NCI-H1417 treated with DMSO at 0.1 percent for 48 hours (cell line): ENCODE measurements around the gene CUX1.

ENCODE experiments used
- DNase-seq: peaks from one replicate; lab custom pipeline; 2025; lab: John Stamatoyannopoulos, UW

Gene CUX1

GRCh38 chr7:101893341-101894082 lies 76.1 kb downstream of the CUX1 start:
- DNase-seq: no peak

GRCh38 chr7:101896316-101896715 lies 78.9 kb downstream of the CUX1 start:
- DNase-seq: no peak

DNA sequence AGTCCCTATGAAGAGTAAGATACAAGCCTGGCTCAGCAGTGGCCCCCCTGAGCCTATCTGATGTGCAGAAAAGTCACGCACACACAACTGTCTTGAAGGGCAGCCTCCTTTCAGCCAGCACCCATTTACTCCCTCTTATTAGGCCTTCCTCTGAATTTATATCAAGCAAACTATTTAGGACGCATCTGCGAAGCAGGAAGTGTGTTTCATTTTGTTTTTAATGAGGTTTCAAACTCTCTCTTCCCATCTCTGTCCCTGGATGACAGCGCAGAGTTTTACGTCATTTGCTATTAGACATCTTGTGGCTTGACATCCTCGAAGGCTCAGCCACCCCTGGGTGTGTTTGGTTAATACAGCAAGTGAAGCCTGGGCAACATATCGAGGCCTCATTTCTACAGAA lies 79.5 kb downstream of the CUX1 start:
- DNase-seq: no peak

GRCh38 chr7:101898106-101898505 lies 80.7 kb downstream of the CUX1 start:
- no peak for DNase-seq

DNA sequence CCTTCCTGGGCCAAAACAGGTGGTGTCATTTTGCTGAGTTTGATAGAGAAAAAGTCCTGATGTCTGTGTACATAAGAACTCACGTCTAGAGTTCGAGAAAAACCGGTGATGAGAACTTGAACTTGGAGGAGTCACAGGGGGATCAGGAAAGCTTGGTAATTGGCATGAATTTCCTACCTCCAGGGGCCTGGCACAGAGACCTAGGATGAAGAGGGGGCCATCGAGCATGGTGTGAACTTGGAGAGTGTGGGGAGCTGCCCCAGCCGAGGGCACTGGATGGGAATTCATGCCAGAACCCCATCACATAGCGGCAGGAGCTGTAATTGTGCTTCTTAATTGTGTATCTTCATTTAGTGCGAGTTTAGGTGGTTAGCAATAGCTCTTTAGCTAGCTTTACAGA lies 82.2 kb downstream of the CUX1 start:
- DNase-seq: no peak

DNA sequence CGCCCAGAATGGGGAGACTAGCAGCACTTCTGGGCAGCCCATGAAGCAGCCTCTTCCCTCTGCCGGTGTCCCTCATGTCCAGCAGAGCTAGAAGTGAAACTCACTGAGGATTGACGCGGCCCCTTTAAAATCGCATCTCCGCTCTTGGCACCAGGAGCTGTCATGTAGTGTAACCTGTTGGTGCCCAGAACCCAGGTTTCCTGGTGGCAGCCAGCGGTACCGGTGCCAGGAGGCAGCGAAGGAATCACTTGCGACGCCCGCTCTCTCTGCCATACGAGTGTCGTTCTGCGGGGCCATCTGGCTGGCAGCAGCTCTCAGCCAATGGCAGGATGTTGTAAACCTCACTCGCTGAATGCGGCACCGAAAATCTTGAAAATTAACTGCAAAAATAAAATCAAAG lies 82.7 kb downstream of the CUX1 start:
- DNase-seq: no peak

DNA sequence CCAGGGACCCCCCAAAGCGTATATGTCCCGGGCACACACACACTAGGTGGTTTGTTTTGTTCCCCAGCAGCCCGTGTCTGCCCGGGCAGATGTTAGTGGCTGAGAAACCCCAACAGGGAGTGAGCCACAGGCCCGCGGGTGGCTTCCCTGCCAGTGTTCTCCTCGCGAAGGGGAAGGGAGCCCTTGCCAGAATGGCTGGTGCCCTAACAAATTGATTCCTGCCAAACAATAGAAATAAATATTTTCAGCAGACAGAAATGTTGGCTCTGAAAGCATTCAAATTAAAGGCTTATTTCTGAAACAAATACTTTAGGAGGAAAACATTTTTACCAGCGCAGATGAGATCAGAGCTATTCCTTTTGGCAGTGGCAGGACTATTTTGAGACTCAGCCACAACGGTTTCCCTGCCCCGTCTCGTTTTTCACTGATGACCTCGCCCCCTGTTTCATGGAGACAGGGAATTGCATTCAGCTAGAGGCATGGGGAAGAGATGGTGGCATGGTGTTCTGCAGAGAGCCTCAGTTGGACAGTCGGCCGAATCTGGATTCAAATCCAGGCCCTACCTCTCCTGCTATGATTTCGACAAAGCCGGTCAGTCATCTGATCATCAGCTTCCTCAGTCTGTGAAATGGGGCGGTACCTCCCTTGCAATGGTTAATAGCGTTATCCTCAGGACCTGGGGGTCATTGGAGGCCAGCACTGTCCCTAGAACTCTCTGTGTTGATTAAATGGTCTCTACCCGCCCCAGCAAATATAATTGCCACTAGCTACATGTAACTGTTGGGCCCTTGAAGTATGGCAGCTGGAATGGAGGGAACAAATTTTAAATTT lies 84.5 kb downstream of the CUX1 start:
- DNase-seq: no peak

- no peak for DNase-seq
Observed at GRCh38 chr7:101902680-101903514, 85.5 kb downstream of the CUX1 start.

DNA sequence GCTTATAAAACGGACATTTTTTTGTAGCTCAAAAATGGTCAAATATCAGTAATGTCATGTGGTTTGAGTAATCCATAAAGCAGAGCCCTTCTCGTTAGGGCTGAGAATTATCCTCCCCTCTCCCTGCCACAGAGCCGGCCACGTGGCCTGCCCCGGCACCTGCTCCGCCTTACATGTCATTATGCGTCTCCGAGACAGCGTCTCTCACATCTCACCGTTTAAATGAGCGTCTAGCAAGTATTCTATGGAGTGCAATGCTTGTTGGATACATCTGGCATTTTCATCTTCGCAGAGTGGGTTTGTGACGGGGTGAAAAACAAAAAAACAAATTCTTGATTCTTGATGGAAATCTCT lies 86.1 kb downstream of the CUX1 start:
- no peak for DNase-seq

GRCh38 chr7:101904019-101904418 lies 86.6 kb downstream of the CUX1 start:
- no peak for DNase-seq

- DNase-seq: no peak
Observed at GRCh38 chr7:101905203-101905865, 87.9 kb downstream of the CUX1 start.

DNA sequence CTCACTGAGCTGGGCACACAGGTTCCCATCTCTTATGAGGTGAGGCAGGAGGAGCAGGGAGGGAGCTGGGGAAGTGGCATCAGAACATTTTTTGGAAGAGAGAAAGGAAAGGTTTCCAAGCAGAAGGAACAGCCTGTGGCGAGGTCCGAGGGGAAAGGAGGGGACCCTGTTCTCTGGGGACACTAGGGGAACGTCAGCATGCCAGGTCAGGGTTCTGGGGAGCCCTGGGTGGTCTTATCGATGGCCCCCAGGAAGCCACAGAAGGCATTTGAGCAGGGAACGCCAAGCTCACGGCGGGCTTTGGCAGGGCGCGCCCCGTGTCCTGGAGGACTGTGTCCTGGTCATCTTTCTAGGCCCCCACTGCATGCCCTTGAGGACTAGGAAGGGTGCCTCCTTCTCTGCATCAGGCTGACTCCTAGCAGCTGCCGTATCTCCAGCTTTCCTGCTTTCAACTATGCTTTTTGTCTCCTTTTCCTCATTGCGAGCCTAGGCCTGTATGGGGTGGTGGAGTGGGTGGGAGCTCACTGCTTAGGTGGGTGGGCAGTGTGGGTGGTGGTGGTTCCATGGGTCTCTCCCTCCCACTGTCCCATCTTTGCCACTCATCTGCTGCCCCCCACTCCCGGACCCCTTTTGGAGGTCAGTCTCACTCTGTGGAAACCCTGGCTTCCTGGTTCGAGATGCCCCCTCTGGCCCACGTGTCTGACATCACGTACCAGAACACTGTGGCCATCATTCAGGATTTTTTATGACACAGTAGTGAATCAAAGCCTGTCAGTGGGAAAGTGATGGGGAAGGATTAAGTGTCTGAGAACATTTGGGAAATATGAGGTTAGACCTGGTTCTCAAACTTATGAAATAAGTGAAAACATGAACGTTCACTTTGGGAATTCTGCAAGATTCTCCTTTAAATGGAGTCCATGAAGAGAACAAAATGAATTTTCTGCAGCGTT lies 89.1 kb downstream of the CUX1 start:
- no peak for DNase-seq

- DNase-seq: no peak
Observed at GRCh38 chr7:101910991-101911799, 93.8 kb downstream of the CUX1 start.

DNA sequence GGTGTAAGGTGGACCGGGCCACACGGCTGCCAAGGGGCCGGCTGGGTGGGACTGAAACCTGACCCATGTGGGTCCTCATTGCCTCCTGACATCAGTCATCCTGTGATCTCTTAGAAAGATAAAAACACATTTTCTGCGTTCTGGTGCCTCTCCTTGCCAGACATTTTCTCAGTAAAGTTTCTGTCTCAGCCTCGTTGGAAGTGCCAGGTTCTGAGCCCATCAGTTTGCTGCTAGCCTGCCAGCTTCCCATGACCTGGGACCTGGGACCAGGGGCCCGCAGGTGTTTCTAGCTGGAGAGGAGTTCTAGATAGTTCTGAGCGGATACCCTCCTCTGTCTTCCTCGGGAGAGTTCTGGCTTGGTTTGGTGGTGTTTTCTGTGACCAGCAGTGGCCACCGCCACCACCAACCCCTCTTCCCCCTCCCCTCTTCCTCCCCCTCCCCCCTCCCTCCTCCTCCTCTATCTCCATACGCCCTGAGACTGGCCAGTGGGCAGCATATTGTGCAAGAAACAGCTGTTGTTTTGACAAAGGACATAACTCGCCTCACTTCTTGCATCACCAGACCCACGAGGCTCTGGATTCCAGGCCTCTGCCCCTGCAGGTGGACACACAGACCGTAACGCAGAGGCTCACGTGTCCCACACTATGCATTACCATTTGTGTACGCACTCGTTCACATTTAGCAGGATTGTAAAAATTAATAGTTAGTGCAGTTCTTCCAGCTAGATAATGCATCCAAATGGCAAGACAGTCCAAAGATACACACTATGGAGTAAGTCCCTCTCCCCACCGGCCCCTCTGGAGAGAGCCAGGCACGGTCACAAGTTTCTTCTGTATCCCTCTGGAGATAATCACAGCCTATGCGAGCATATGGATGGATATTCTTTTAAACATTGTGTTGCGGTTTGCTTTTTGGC lies 94.6 kb downstream of the CUX1 start:
- no peak for DNase-seq

DNA sequence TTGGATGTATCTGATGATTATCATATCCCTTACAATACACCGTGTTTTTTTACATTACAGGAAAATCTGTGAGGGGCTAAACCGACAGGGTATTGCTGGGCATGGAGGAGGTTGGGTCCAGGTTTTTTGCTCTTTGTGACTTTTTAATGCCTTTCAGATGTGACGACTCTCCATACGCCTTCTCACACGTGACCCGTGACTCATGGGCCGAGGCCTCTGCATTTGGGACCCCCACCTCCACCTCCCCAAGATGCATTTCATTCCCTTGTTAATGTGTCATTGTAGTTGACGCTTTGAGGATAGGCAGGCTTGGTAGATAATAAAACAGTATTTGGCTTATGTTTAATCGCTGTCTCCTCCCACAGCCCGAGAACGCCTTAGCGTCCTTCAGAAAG lies 95.3 kb downstream of the CUX1 start:
- no peak for DNase-seq

GRCh38 chr7:101913247-101913721 lies 95.9 kb downstream of the CUX1 start:
- no peak for DNase-seq

GRCh38 chr7:101913851-101914250 lies 96.4 kb downstream of the CUX1 start:
- no peak for DNase-seq

GRCh38 chr7:101915000-101915399 lies 97.6 kb downstream of the CUX1 start:
- DNase-seq: no peak
